ENCODE data around the gene RAB20.
"Not testable (repeated sequence)": the region's sequence is repeated elsewhere in the genome, so short reads cannot be mapped to it uniquely, and the experiment has no call there.

Gene RAB20

GRCh38 chr13:110582421-110582954 lies 21.0 kb upstream of the RAB20 start:
- H3K4me3 ChIP-seq (ENCODE audit: low read length) = no peak overlapping the region
- no peak for TF ChIP-seq ZNF274 (IDR thresholded peaks at IDR 0.05; ENCODE audit: low read depth, low read length)

GRCh38 chr13:110581506-110582185 lies 20.1 kb upstream of the RAB20 start:
- no peak for TF ChIP-seq ZNF274 (IDR thresholded peaks at IDR 0.05; ENCODE audit: low read depth, low read length)
- H3K4me3 ChIP-seq (ENCODE audit: low read length) = no peak overlapping the region

DNA sequence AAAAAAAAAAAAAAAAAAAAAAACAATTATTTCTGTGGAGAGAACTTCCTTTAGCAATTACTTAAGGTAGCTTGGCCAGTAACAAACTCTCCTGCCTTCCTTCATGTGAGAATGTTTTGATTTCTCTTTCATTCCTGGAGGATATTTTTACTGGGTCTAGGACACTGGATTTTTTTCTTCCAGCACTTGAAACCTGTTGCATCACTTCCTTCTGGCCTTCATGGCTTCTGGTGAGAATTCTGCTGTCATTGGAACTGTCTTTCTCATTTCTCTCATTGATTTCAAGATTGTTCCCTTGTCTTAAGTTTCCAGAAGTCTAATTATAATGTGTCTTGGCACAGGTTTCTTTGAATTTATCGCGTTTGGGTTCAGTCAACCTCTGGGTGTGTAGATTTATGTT lies 19.3 kb upstream of the RAB20 start:
- H3K4me3 ChIP-seq (ENCODE audit: low read length) = no peak overlapping the region
- TF ChIP-seq ZNF274 (IDR thresholded peaks at IDR 0.05; ENCODE audit: low read depth, low read length) = no peak

GRCh38 chr13:110578363-110578762 lies 16.8 kb upstream of the RAB20 start:
- no peak overlapping the region for H3K4me3 ChIP-seq (ENCODE audit: low read length)
- TF ChIP-seq ZNF274 (IDR thresholded peaks at IDR 0.05; ENCODE audit: low read depth, low read length) = no peak

GRCh38 chr13:110576736-110577476 lies 15.4 kb upstream of the RAB20 start:
- H3K4me3 ChIP-seq (ENCODE audit: low read length) = no peak overlapping the region
- no peak for TF ChIP-seq ZNF274 (IDR thresholded peaks at IDR 0.05; ENCODE audit: low read depth, low read length)

- no peak for TF ChIP-seq ZNF274 (IDR thresholded peaks at IDR 0.05; ENCODE audit: low read depth, low read length)
- no peak overlapping the region for H3K4me3 ChIP-seq (ENCODE audit: low read length)
These were observed 14.5 kb upstream of the RAB20 start for GRCh38 chr13:110576070-110576394.

- no peak for TF ChIP-seq ZNF274 (IDR thresholded peaks at IDR 0.05; ENCODE audit: low read depth, low read length)
- no peak overlapping the region for H3K4me3 ChIP-seq (ENCODE audit: low read length)
These were observed 14.0 kb upstream of the RAB20 start for GRCh38 chr13:110575322-110576069.

- H3K4me3 ChIP-seq (ENCODE audit: low read length) = no peak overlapping the region
- no peak for TF ChIP-seq ZNF274 (IDR thresholded peaks at IDR 0.05; ENCODE audit: low read depth, low read length)
These were observed 12.6 kb upstream of the RAB20 start for GRCh38 chr13:110574161-110574560.

DNA sequence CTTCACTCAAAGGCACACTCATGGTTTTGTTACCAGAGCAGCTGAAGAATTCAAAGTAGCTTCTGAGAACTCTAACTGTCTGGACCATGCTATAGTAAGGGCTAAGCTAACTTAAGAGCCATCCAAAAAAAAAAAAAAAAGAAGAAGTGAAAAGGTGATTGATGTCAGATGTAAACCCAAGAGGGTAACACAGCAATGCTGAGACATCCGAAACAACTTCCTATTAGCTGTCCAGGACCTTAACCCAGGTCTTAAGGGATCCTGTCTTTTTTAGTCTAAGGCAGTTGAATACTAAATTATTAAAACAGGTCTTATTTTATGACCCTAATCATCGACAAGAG lies 11.2 kb upstream of the RAB20 start:
- H3K4me3 ChIP-seq (ENCODE audit: low read length) = no peak overlapping the region
- no peak for TF ChIP-seq ZNF274 (IDR thresholded peaks at IDR 0.05; ENCODE audit: low read depth, low read length)

- no peak overlapping the region for H3K4me3 ChIP-seq (ENCODE audit: low read length)
- no peak for TF ChIP-seq ZNF274 (IDR thresholded peaks at IDR 0.05; ENCODE audit: low read depth, low read length)
These were observed 10.6 kb upstream of the RAB20 start for GRCh38 chr13:110571896-110572777.

GRCh38 chr13:110570886-110571285 lies 9.4 kb upstream of the RAB20 start:
- no peak overlapping the region for H3K4me3 ChIP-seq (ENCODE audit: low read length)
- no peak for TF ChIP-seq ZNF274 (IDR thresholded peaks at IDR 0.05; ENCODE audit: low read depth, low read length)

GRCh38 chr13:110569962-110570361 lies 8.4 kb upstream of the RAB20 start:
- H3K4me3 ChIP-seq (ENCODE audit: low read length) = not testable (repeated sequence)

DNA sequence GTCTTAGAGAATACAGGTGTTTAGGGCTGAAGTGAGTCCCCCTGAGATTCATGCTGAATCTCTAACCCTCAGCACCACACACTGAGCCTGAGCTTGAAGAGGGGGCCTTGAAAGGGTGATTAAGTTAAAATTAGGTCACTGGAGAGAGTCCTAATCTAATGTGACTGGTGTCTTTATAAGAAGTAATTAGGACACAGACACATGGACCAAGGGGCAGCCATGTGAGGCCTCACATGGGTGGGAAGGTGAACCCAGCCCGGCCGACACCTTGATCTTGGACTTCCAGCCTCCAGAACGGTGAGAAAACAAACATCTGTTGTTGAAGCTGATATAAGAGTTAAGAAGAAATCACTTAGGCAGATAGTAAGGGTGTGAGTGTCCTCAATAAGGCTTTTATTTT lies 7.1 kb upstream of the RAB20 start:
- H3K4me3 ChIP-seq (ENCODE audit: low read length) = no peak overlapping the region
- TF ChIP-seq ZNF274 (IDR thresholded peaks at IDR 0.05; ENCODE audit: low read depth, low read length) = no peak

DNA sequence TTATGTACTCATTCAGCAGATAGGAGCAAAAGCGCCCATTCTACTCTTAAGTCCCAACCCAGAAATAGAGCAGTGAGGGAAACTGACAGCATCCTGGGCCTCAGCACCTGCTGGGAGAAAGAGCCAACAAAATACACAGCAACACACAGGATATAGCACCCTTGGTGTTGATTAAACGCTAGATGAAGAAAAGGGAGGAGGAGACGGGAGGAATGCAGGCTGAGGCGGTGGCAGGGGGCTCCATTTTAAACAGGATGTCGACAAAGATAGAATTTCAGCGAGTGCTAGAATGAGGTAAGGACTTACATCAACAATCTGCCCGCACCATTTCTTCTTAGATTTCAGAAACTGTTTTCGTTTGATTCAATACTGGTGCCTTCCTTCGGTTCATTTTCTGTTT lies 4.6 kb upstream of the RAB20 start:
- no peak overlapping the region for H3K4me3 ChIP-seq (ENCODE audit: low read length)
- no peak for TF ChIP-seq ZNF274 (IDR thresholded peaks at IDR 0.05; ENCODE audit: low read depth, low read length)

All from GM08714 (cell line).